ENCODE results near the gene TMEM214.

Gene TMEM214

GRCh38 chr2:27025281-27025800 lies 7.4 kb upstream of the TMEM214 start:
- H3K4me3 ChIP-seq (replicated peaks; ENCODE audit: low read depth, low read length) = no peak overlapping the region
- TF ChIP-seq CTCF (IDR thresholded peaks at IDR 0.05; ENCODE audit: low read depth, low read length, missing control alignments) = no peak
- no peak for DNase-seq (ENCODE audit: extremely low read depth, low read depth)

- no peak for TF ChIP-seq CTCF (IDR thresholded peaks at IDR 0.05; ENCODE audit: low read depth, low read length, missing control alignments)
- no peak for DNase-seq (ENCODE audit: extremely low read depth, low read depth)
- no peak overlapping the region for H3K4me3 ChIP-seq (replicated peaks; ENCODE audit: low read depth, low read length)
Observed at GRCh38 chr2:27025861-27026851, 6.6 kb upstream of the TMEM214 start.

- no peak for TF ChIP-seq CTCF (IDR thresholded peaks at IDR 0.05; ENCODE audit: low read depth, low read length, missing control alignments)
Observed at GRCh38 chr2:27027211-27027651, 5.5 kb upstream of the TMEM214 start.

GRCh38 chr2:27029051-27029450 lies 3.7 kb upstream of the TMEM214 start:
- no peak for TF ChIP-seq CTCF (IDR thresholded peaks at IDR 0.05; ENCODE audit: low read depth, low read length, missing control alignments)
- H3K4me3 ChIP-seq (replicated peaks; ENCODE audit: low read depth, low read length) = no peak overlapping the region
- DNase-seq (ENCODE audit: extremely low read depth, low read depth) = no peak

More at GRCh38 chr2:27027211-27027651, 5.5 kb upstream of the TMEM214 start:
- no peak overlapping the region for H3K4me3 ChIP-seq (replicated peaks; ENCODE audit: low read depth, low read length)
- no peak for DNase-seq (ENCODE audit: extremely low read depth, low read depth)

GRCh38 chr2:27033253-27033852 lies 588 bp downstream of the TMEM214 start:
- DNase-seq (ENCODE audit: extremely low read depth, low read depth) = no peak

GRCh38 chr2:27038012-27038411 lies 5.2 kb downstream of the TMEM214 start:
- H3K4me3 ChIP-seq (replicated peaks; ENCODE audit: low read depth, low read length) = no peak overlapping the region
- TF ChIP-seq CTCF (IDR thresholded peaks at IDR 0.05; ENCODE audit: low read depth, low read length, missing control alignments) = no peak
- DNase-seq (ENCODE audit: extremely low read depth, low read depth) = no peak

More at GRCh38 chr2:27033253-27033852, 588 bp downstream of the TMEM214 start:
- TF ChIP-seq CTCF (IDR thresholded peaks at IDR 0.05; ENCODE audit: low read depth, low read length, missing control alignments) = no peak
- H3K4me3 ChIP-seq (replicated peaks; ENCODE audit: low read depth, low read length) = peak overlapping the region; percentile 99

All from HFF-Myc (cell line).